Cerebellar cortex (tissue), 1 donor: ENCODE results near the gene EPM2A.
"Not testable (repeated sequence)": the region's sequence is repeated elsewhere in the genome, so short reads cannot be mapped to it uniquely, and the experiment has no call there.

Experiments
- DNase-seq: peaks from one replicate; pipeline ENCODE4 v3.0.0-alpha.2; 2015; ENCODE audit warnings: low spot score

The EPM2A gene

DNA sequence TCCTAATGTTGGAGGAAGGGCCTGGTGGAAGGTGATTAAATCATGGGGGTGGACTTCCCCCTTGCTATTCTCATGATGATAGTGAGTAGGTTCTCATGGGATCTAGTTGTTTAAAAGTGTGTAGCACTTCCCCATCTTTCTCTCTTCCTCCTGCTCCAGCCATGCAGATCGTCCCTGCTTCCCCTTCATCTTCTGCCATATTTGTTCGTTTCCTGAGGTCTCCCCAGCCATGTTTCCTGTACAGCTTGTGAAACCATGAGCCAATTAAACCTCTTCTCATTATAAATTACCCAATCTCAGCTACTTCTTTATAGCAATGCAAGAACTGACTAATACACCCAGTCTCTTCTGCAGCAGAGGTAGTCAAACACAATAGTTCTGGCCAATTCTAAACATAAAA, 5.4 kb downstream of the EPM2A start:
- no peak for DNase-seq

DNA sequence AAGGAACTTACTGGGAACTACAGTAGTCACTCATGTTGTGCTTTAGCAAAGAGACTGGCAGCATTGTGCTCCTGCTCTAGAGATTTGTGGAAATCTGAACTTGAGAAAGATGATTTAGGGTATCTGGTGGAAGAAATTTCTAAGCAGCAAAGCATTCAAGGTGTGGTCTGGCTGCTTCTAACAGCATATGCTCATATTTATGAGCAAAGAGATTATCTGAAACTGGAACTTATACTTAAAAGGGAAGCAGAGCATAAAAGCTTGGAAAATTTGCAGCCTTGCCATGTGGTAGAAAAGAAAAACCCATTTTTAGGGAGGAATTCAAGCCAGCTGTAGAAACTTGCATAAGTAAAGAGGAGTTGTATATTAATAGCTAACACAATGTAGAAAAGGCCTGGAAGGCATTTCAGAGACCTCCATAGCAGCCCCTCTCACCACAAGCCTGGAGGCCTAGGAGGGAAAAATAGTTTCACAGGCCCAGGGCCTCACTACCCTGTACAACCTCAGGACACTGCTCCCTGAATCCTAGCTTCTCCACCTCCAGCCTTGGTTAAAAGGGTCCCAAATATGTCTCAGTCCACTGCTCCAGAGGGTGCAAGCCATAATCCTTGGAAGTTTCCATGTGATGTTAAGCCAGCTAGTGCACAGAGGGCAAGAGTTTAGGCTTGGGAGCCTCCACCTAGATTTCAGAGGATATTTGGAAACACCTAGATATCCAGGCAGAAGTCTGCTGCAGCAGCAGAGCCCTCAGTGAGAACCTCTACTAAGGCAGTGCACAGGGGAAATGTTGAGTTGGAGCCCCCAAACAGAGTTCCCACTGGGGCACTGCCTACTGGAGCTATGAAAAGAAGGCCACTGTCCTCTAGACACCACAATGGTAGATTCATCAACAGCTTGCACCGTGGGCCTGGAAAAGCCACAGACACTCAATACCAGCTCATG, 6.6 kb downstream of the EPM2A start:
- no peak for DNase-seq

DNA sequence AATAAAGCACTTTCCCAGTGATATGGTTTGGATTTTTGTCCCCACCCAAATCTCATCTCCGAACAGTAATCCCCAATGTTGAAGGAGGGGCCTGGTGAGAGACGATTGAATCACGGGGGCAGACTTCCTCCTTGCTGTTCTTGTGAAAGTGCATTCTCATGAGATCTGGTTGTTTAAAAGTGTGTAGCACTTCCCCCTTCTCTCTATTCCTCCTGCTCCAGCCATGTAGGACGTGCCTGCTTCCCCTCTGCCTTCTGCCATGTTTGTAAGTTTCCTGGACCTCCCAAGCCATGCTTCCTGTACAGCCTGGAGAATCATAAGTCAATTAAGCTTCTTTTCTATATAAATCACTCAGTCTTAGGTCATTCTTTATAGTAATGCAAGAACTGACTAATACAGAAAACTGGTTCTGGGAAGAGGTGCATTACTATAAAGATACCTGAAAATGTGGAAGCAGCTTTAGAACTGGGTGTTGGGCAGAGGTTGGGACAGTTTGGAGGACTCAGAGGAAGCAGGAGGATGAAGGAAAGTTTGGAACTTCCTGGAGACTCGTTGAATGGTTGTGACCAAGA, 7.4 kb downstream of the EPM2A start:
- DNase-seq, result no peak

DNA sequence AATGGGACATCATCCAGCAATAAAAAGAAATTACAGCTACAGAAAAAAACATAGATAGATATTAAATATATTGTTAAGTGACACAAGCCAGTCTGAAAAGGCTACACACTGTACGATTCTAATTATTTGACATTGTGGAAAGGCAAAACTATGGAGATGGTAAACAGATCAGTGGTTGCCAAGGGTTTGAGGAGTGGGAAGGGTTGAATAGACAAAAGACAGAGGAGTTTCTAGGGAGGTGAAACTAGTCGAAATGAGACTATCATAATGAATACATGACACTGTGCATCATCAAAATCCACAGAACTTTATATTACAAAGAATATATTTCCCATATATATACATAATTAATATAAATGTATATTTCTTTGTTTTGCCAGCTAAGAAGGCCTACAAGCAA, 9.8 kb downstream of the EPM2A start:
- no peak for DNase-seq

DNA sequence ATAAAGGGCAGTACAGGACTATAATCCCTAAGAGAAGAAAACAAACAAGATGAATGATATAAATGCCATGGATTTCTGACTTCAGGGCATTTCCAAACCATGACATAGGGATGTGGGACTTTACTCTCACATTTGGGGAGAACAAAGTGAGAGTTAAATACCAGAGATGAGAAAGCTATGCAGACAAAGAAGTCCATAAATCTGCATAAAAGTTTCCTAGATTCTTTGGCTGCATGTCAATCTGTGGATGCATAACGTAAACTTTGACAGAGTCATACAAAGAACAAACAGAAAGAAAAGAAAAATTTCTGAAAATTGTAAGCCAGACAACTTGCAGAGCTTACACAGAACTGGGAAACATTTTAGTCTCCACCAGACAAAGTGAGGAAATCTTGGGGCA, 11.7 kb downstream of the EPM2A start:
- DNase-seq, result no peak

DNA sequence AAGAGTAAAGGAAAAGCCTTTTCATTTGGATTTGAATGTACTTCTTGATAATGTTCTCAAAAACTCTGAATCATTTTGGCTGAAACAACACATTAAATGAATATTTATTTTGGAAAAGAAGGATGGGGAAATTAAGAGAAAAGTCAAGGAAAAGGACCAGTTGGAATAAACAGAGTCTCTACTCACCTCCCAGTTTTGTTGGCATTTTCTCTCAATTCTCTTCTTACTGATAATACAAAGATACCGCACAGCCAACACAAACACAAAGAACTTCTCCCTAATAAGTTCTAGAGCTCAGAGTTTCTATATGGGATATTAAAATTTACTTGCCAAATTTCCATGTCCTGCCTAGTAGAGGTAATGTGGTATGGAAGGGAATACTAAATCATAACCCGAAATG, 13.1 kb downstream of the EPM2A start:
- DNase-seq, result no peak

DNA sequence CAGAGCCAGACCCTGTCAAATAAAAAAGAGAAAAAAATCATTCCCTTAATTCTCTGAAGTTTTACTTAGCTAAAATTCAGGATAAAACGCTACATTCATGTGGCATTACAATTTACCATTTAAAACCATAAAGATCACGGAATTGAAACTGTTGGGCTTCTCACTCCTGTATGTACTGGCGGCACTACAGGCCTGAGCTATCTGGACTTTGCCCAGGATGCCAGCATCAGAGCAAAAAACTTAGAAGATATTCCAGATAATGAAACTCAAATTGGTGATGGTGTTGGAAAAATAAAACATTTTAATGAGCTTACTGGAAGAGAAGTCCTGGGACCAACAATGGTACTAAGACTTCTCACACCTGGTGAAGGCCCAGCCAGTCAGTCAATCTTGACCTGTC, 14.2 kb downstream of the EPM2A start:
- DNase-seq, result no peak

DNA sequence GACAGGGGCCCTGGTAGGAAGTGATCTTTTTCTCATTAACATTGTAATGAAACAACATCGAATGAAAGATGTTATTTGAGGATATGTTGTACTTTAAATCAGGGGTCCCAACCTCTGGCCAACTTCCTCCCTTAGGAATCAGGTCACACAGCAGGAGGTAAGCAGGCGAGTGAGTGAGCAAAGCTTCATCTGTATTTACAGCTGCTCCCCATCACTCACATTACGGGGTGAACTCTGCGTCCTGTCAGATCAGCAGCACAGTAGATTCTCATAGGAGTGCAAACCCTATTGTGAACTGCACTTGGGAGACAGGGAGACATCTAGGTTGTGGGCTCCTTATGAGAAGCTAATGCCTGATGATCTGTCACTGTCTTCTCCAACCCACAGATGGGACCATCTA, 19.9 kb downstream of the EPM2A start:
- DNase-seq, result no peak

DNA sequence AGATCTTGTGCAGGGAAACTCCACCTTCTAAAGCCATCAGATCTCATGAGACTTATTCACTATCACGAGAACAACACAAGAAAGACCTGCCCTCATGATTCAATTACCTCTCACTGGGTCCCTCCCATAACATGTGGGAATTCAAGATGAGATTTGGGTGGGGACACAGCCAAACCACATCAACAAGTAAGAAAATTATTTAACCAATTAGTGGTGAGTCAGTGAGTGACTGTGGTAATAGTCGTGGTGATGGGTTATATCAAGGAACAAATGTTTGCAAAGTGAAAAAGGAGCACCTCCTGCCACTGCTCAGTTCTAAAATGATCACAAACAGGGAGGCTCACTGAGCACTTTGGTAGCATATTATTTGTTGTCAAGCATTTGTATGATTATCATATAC, 20.6 kb downstream of the EPM2A start:
- DNase-seq, result no peak

DNA sequence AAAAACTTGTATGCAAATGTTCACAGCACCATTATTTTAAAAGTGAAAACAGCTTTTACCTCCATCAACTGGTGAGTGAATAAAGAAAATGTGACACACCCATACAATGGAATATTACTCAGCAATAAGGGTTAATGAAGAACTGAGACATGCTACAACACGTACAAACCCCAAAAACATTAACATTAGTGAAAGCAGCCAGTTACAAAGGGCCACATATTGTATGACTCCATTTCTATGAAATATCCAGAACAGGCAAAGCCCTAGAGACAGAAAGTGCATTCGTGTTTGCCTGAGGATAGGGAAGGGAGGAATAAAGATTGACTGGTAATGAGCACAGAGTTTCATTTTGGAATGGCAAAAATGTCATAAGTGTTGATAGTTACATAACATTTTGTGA, 21.5 kb downstream of the EPM2A start:
- no peak for DNase-seq

DNA sequence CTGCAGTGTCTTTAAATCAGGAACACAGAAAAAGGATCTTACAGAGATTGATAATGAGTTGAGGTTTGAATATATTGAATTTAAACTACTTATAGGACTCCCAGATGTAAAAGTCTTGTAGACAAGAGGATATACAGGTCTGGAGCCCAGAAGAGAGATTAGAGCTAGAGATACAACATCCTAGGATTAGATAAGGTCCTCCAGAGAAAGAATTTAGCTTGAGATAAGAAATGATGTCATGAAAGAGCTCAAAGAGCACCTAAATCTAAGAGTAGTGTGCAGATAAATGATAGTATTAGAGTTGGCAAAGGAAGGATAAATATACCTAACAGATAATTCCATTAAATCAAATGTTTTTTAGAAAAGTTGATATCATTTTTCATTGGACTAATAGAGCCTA, 23.9 kb downstream of the EPM2A start:
- DNase-seq, result no peak

DNA sequence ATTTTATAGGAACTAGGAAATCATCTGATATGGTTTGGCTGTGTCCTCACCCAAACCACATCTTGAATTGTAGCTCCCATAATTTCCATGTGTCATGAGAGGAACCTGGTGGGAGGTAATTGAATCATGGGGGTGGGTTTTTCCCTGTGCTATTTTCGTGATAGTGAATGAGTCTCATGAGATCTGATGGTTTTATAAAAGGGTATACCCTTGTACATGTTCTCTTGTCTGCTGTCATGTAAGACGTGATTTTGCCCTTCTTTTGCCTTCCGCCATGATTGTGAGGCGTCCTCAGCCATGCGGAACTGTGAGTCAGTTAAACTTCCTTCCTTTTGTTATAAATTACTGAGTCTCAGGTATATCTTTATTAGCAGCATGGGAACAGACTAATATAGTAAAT, 27.9 kb downstream of the EPM2A start:
- no peak for DNase-seq

DNA sequence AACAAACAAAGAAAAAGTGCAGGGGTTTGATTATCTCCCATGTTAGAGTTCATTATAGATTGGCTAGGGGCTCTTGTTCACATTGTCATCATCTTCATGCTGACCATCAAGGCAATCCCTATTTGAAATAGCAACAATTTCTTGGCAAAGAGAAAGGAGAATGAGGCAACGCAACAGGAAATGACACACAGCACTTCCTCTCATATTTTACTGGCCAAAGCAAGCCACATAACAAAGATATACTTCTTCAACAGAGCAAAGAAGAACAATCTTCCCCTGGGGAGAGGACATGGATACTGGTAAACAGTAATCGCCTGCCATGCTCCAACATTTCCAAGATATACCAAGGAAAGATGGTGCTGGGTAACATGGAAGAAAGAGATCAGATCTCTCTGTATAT, 29.8 kb downstream of the EPM2A start:
- no peak for DNase-seq

DNA sequence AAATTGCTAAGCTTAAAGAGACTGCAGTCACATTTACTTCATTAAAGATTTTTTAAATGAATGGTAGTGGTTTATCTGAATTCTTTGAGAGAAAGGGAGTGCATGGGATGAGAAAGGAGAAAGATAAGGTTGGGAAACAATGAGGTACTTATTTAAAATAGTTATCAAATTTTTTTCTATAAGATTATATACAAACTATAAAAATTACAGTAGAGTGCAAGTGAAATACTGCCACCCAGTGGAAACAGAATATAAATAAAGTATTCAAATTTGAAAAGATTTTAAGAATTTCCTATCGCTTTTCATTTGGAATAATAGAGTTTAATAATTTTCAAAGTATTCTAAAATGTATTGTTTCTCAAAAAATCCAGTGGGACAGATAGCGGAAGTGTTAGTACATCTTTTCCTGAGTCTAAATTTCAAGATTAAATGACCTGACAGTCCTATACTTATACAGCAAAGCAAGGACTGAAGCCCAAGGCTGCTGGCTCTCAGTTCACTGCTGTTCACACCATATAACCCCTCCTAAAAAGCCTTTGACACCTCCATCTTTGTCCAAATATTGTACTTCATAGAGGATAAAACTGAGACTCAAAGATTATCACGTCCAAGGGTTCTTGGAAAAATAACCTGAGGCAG, 31.1 kb downstream of the EPM2A start:
- peak; percentile 8 for DNase-seq

DNA sequence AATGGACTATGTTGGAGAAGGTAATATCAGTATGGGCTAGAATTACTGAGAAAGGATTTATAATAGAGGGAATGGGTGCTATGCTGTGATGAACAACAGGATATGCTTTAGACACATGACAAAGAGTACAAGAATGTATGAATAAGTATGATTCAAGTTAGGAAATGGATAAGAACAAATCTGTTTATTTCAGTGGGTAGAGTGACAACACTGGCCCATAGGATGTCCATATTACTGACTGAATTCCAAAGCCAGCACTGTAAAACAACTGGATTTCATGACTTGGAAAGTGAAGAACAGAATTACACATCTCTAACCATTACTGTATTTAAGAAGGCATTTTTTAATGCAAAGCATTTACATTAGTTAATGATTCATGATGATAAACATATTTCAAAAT, 35.9 kb downstream of the EPM2A start:
- DNase-seq, result no peak

DNA sequence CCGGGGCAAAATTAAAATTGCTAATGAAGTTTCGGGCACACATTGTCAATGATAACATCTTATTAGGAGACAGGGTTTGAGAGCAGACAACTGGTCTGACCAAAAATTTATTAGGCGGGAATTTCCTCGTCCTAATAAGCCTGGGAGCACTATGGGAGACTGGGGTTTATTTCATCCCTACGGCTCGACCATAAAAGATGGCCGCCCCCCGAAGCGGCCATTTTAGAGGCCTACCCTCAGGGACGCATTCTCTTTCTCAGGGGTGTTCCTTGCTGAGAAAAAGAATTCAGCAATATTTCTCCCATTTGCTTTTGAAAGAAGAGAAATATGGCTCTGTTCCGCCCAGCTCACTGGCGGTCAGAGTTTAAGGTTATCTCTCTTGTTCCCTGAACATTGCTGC, 37.9 kb downstream of the EPM2A start:
- not testable (repeated sequence) for DNase-seq

DNA sequence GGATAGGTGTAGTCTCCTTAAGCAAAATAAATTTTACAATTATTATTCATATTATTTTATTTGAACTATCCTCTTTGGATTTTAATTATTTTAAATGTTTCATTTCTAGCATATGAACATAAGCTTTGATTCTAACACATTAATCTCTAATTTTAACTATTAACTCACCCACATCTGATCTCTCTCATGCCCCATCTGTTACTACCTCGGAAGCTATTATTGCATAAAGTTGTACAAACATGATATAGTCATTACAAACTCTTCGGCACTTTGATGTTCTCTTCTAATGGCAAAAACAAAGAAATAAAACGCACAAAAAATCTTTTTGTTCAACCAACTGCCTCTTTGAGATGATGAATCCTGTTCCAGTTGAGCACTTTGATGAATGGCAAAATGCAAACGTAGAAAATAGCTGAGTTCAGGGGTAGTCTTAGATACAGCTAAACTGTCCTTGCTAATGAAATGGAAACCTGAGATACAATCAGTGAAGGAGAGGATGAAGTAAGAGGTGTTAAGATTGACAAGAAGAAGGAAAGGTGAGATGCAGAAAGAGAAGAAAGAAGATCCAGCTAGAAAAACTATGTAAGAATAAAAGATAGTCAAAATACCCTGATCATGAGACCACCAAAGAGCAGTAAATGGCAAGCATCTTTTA, 41.1 kb downstream of the EPM2A start:
- DNase-seq, result no peak

DNA sequence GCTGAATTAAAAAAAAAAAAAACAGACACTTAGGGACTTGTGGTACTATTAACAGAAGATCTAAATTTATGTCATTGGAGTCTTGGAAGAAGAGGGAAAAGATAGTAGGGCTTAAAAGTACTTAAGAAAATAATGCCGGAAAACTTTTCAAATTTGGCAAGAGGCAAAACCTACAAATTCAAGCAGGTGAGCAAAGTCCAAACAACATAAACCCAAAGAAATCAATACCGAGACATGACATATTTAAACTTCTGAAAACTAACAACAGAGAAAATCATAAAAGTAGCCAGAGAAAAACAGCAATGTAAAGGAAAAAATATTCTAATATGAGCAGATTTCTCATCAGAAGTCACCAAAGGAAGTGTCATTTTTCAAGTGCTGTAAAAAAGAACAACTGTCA, 44.4 kb downstream of the EPM2A start:
- no peak for DNase-seq

DNA sequence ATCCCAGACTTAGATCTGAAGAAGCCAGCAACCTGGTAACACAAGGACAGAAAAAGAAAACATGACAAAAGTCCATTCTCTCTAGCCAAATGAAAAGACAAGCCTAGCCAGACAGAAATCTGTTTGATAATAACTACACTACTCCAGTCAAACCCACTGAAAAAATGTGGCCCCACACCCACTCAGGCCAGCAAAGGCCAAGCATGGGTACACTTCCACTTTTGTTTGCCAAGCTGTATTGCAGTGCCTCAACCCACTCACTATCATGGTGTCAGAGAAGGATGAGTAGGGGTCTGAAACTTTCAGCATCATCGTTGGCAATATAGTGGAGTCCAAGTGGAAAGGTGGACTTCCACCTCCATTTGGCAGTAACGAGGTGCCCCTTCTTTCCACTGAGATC, 45.8 kb downstream of the EPM2A start:
- no peak for DNase-seq

DNA sequence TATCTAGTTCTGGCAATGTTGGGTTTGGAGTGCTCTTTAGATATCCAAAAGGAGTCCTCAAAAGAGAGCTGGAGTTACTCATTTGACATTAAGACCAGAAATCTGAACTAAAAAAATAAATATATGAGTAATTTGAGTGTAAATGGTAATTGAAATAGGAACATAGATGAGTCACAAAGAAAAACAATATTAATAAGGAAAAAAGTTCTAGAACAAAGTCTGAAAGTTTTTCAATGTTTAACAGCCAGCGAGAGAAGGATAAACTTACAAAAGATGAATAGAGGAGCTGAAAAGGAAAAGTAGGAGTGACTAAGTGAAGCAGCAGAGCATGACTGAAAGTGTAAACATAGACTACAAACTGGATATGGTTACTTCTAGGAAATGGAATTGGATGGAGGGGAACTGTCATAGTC, 46.8 kb downstream of the EPM2A start:
- DNase-seq, result no peak

DNA sequence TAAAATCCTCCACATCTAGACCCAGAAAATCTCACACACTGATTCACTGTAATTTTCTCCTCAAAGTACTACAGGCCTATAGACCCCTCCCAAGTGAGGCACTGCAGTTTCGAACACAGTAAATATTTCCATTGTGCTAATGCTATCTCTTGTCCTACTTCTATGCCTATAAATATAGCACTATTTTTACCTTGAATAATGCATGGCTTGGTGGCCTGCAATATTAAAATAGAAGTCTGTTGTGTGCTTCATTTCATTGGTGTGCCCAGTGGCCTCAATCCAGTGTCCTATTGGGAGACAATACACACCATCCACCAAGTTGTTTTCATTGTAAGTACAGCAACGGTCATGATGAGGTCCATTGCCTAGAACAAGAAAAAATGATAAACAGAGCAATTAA, 49.4 kb downstream of the EPM2A start:
- DNase-seq, result no peak

DNA sequence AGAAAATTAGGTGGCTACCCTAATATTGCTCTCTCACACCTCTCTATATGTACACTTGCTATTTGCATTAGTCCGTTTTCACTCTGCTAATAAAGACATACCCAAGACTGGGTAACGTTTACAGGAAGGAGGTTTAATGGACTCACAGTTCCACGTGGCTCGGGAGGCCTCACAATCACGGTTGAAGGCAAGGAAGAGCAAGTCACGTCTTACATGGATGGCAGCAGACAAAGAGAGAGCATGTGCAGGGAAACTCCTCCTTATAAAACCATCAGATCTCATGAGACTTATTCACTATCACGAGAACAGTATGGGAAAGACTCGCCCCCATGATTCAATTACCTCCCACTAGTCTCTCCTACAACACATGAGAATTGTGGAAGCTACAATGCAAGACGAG, 53.4 kb downstream of the EPM2A start:
- DNase-seq, result no peak

DNA sequence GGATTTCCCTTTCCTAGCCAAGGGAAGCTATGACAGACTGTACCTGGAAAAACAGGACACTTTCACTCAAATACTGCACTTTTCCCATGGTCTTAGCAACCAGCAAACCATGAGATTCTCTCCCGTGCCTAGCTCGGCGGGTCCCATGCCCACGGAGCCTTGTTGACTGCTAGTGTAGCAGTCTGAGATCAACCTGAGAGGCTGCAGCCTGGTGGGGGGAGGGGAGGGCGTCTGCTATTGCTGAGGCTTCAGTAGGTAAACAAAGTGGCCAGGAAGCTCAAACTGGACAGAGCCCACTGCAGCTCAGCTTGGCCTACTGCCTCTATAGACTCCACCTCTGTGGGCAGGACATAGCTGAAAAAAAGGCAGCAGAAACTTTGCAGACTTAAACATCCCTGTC, 61.8 kb downstream of the EPM2A start:
- DNase-seq, result no peak
